Prostate gland (tissue), 2 donors: Measurements from ENCODE around the gene ACTG2. TPM values are rescaled to one million over a fixed set of nuclear protein-coding genes. Genes with fewer than 3 reads are reported as not detected.
"Not testable (repeated sequence)": the region's sequence is repeated elsewhere in the genome, so short reads cannot be mapped to it uniquely, and the experiment has no call there.

Experiments used
- DNase-seq: peaks from one replicate; pipeline ENCODE4 v3.0.0-alpha.2; 2019; ENCODE audit warnings: low spot score
- H3K27ac ChIP-seq, 2 donors: fragments of 200-600 bp; sonication (generic); 2 replicates each; pipeline ENCODE4 v1.5.1; 2017 to 2019
- H3K27me3 ChIP-seq: fragments of 200-600 bp; sonication (generic); replicated peaks from 2 replicates; pipeline ENCODE4 v1.5.1; 2019; ENCODE audit not compliant: insufficient read depth
- H3K36me3 ChIP-seq, 2 donors: fragments of 200-600 bp; sonication (generic); 1 replicate in 1 of 2; 2 replicates in 1 of 2; pipeline versions ENCODE4 v1.5.1 to v1.8.1; 2017 to 2019
- H3K4me1 ChIP-seq: fragments of 200-600 bp; sonication (generic); replicated peaks from 2 replicates; pipeline ENCODE4 v1.5.1; 2019
- H3K4me3 ChIP-seq, 2 donors: fragments of 200-600 bp; sonication (generic); 2 replicates each; pipeline ENCODE4 v1.5.1; 2017 to 2019
- H3K9me3 ChIP-seq: fragments of 200-600 bp; sonication (generic); 2 replicates; pipeline ENCODE4 v1.5.1; 2017
- CTCF ChIP-seq, 4 experiments: fragments of 200-600 bp in 2 of 4; fragments of 450-650 bp in 2 of 4; sonication (generic) in 2 of 4; IDR thresholded peaks; 1 replicate in 3 of 4; 2 replicates in 1 of 4; pipeline ENCODE4 v1.5.1; 2016 to 2019; ENCODE audit warnings: antibody characterized with exemption in 4 of 4, mild to moderate bottlenecking in 2 of 4, moderate library complexity in 2 of 4
- POLR2A ChIP-seq: fragments of 450-650 bp; IDR thresholded peaks from one replicate; pipeline ENCODE4 v1.6.1; 2016; ENCODE audit warnings: antibody characterized with exemption, mild to moderate bottlenecking
- POLR2AphosphoS5 ChIP-seq: sonication (generic); formaldehyde crosslinking; IDR thresholded peaks from one replicate; pipeline ENCODE4 v1.6.1; 2017; ENCODE audit warnings: antibody characterized with exemption
- WGBS: methylation state at CpG from one replicate; pipeline ENCODE4 v1.1.5; 2018; 5-methylcytosine and 5-hydroxymethylcytosine counted together
- intact Hi-C: fragments of 100-400 bp; cut with DNase I; formaldehyde crosslinking; loops from one replicate; pipeline ENCODE4 v1.14.2; 2022
- total RNA-seq, 2 donors: library from RNA; depleted of rRNA; stranded (reverse); fragments of >200 nt; gene quantifications; one replicate each; pipeline ENCODE4 v1.1.0, GENCODE V29; 2016

The ACTG2 gene
- total RNA-seq, 2 donors from 2014 or later, result 1,031 to 1,176 TPM

DNA sequence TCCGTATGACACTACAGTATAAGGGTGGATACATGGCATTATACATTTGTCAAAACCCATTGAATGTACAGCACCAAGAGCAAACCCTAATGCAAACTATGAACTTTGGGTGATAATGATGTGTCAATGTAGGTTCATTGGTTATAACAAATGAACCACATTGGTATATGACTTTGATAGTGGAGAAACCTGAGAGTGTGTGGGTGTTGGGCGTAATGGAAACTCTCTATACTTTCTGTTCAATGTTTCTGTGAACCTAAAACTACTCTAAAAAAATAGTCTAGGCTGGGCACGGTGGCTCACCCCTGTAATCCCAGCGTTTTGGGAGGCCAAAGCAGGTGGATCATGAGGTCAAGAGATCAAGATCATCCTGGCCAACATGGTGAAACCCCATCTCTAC lies 6.5 kb upstream of the ACTG2 start:
- Histone ChIP-seq H3K27me3 (no peaks in the 10 kb centered on the region), H3K9me3 (no peaks in the 10 kb centered on the region), H3K4me3 (no peak overlapping the region), H3K36me3 (no peaks in the 10 kb centered on the region), H3K4me1 (no peaks in the 10 kb centered on the region), H3K27ac (no peak overlapping the region)
- no peak for DNase-seq
- WGBS, result 83% methylated on average over 4 of the region's 4 CpGs
- TF ChIP-seq POLR2AphosphoS5 (no peak), CTCF (IDR thresholded peaks at IDR 0.05) (no peak), POLR2A (no peak)
- intact Hi-C loops, result no loop called here

GRCh38 chr2:73887596-73888353 lies 5.0 kb upstream of the ACTG2 start:
- H3K27me3 ChIP-seq, H3K4me1 ChIP-seq, H3K9me3 ChIP-seq, H3K4me3 ChIP-seq, intact Hi-C loops, H3K36me3 ChIP-seq, DNase-seq, H3K27ac ChIP-seq: not testable (repeated sequence)
- WGBS, result 71% methylated on average over 11 of the region's 11 CpGs

DNA sequence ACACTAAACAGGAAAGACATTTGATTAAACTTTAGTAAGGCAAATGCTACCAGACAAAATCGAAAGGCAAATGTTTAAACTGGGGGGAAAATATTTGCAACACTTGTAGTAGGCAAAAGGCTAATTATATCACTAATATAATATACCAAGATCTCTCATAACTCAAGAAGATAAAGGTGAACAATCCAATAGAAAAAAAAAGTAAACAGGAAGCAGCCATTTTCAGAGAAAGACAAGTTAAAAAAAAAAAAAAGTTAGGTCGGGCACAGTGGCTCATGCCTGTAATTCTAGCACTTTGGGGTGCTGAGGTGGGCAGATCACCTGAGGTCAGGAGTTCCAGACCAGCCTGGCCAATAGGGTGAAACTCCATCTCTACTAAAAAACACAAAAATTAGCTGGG lies 4.4 kb upstream of the ACTG2 start:
- intact Hi-C loops, result no loop called here
- Histone ChIP-seq H3K27me3 (no peaks in the 10 kb centered on the region), H3K36me3 (no peaks in the 10 kb centered on the region), H3K27ac (no peak overlapping the region), H3K4me1 (no peaks in the 10 kb centered on the region), H3K4me3 (no peak overlapping the region), H3K9me3 (no peaks in the 10 kb centered on the region)
- no peak for DNase-seq
- WGBS, result 58% methylated on average over 2 of the region's 2 CpGs
- no peak for TF ChIP-seq POLR2AphosphoS5

DNA sequence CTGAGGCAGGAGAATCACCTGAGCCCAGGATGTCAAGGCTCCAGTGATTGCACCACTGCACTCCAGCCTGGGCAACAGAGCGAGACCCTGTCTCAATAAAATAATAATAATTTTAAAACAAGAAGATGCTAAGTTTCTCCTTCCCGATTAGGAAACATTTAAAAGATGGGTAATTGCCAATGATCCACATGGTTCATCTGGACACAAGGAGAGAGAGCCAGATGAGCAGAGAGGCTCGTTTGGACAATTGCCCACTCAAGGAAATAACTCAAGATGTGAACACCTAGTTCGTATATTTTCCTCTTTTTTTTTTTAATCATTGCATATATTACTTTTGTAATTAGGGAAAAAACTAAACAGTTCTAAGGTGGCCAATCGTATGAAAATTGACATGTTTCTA lies 3.6 kb upstream of the ACTG2 start:
- WGBS, result 57% methylated on average over 5 of the region's 5 CpGs
- DNase-seq, result no peak
- Histone ChIP-seq H3K4me1 (no peaks in the 10 kb centered on the region), H3K9me3 (no peaks in the 10 kb centered on the region), H3K4me3 (no peak overlapping the region), H3K27ac (no peak overlapping the region), H3K27me3 (no peaks in the 10 kb centered on the region), H3K36me3 (no peaks in the 10 kb centered on the region)
- intact Hi-C loops, result no loop called here
- TF ChIP-seq POLR2A (no peak), POLR2AphosphoS5 (no peak), CTCF (IDR thresholded peaks at IDR 0.05) (no peak)

DNA sequence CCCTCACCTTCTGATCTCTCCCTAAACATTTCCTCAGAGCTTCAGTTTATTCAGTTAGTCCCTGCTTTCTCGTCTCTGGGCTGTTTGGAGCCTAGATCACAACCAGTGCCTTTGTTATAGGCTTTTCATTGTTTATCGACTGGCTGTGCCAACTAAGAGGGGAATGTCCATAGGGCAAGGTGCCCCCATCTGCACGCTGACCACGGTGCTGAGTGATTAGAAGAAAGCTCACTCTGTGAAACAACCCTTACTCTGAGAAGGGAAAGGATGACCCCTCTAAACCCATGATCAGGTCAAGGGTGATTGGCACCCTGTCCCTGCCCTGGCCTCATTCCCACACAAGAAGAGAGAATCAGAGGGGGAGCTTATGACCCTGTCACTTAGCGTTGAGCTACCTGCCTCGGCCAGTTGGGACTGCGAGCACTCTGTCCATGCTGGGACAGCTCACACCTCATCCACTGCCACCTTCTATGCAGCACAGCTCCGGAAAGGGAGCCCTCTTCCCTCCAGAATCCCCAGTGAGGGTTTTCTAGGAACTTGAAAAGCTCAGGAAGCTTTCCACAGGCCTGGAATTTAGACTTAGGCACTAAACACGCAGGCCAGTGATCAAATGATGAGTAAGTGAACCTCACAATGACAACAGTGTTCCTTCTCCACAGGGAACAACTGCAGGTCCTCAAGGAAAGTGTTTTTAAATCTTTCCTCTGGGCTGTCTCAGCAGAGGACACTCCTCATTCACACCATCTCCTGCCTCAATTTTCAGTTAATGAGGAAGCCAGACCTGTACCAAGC lies 2.3 kb upstream of the ACTG2 start:
- Histone ChIP-seq H3K4me3 (no peak overlapping the region), H3K4me1 (no peaks in the 10 kb centered on the region), H3K9me3 (no peaks in the 10 kb centered on the region), H3K27ac (peak overlapping the region; percentile 30 to 58), H3K36me3 (no peaks in the 10 kb centered on the region), H3K27me3 (no peaks in the 10 kb centered on the region)
- intact Hi-C loops, result loop anchor here (5.0 kb wide), 1 partner anchor 53 kb away; no protein-coding TSS in a partner anchor
- 60% methylated on average over 8 of the region's 9 CpGs for WGBS
- DNase-seq, result no peak
- TF ChIP-seq POLR2AphosphoS5 (no peak), POLR2A (no peak), CTCF (IDR thresholded peaks at IDR 0.05) (no peak)
